ENCODE data around the gene VIT.

VIT gene

GRCh38 chr2:36707050-36707449 is 10.5 kb downstream of the VIT start:
- Histone ChIP-seq H3K4me2 (ENCODE audit: low read depth, low read length) (no peak overlapping the region), H3K27ac (ENCODE audit: low read length) (no peak overlapping the region), H3K36me3 (replicated peaks; ENCODE audit: insufficient read depth, low read length) (no peaks in the 10 kb centered on the region), H3K9me2 (replicated peaks; ENCODE audit: insufficient read depth, low read length) (no peaks in the 10 kb centered on the region), H3K79me2 (ENCODE audit: low read length) (no peaks in the 10 kb centered on the region), H3K4me1 (ENCODE audit: low read length) (no peaks in the 10 kb centered on the region), H2AFZ (ENCODE audit: low read length) (no peak overlapping the region), H3K9me3 (replicated peaks; ENCODE audit: insufficient read depth, low read length) (no peaks in the 10 kb centered on the region), H3K4me3 (ENCODE audit: low read length) (no peak overlapping the region), H3F3A (ENCODE audit: insufficient read depth, low read length) (no peaks in the 10 kb centered on the region), H3K27me3 (replicated peaks; ENCODE audit: insufficient read depth, low read length) (no peaks in the 10 kb centered on the region), H4K20me1 (ENCODE audit: insufficient read depth, low read length) (no peaks in the 10 kb centered on the region), H3K9ac (ENCODE audit: low read length) (no peak overlapping the region)
- TF ChIP-seq EZH2 (optimal IDR thresholded peaks at IDR 0.05; ENCODE audit: low read depth, low read length) (no peak), CTCF (IDR thresholded peaks at IDR 0.05; ENCODE audit: low read length) (no peak), EZH2phosphoT487 (IDR thresholded peaks at IDR 0.05; ENCODE audit: low read length) (no peak)
- no peak for DNase-seq

GRCh38 chr2:36708041-36708741 is 11.7 kb downstream of the VIT start:
- Histone ChIP-seq H3K9me3 (replicated peaks; ENCODE audit: insufficient read depth, low read length) (no peaks in the 10 kb centered on the region), H3K27ac (ENCODE audit: low read length) (no peak overlapping the region), H3K79me2 (ENCODE audit: low read length) (no peaks in the 10 kb centered on the region), H3K27me3 (replicated peaks; ENCODE audit: insufficient read depth, low read length) (no peaks in the 10 kb centered on the region), H3F3A (ENCODE audit: insufficient read depth, low read length) (no peaks in the 10 kb centered on the region), H3K4me2 (ENCODE audit: low read depth, low read length) (no peak overlapping the region), H3K4me3 (ENCODE audit: low read length) (no peak overlapping the region), H3K36me3 (replicated peaks; ENCODE audit: insufficient read depth, low read length) (no peaks in the 10 kb centered on the region), H3K9ac (ENCODE audit: low read length) (no peak overlapping the region), H4K20me1 (ENCODE audit: insufficient read depth, low read length) (no peaks in the 10 kb centered on the region), H3K9me2 (replicated peaks; ENCODE audit: insufficient read depth, low read length) (no peaks in the 10 kb centered on the region), H2AFZ (ENCODE audit: low read length) (no peak overlapping the region), H3K4me1 (ENCODE audit: low read length) (no peaks in the 10 kb centered on the region)
- no peak for TF ChIP-seq EZH2 (optimal IDR thresholded peaks at IDR 0.05; ENCODE audit: low read depth, low read length)
- TF ChIP-seq EZH2phosphoT487 (IDR thresholded peaks at IDR 0.05; ENCODE audit: low read length), result no peak
- TF ChIP-seq CTCF (IDR thresholded peaks at IDR 0.05; ENCODE audit: low read length), result no peak
- DNase-seq, result no peak

GRCh38 chr2:36710858-36711515 is 14.5 kb downstream of the VIT start:
- H3F3A ChIP-seq (ENCODE audit: insufficient read depth, low read length), result no peaks in the 10 kb centered on the region
- H3K27ac ChIP-seq (ENCODE audit: low read length), result no peak overlapping the region
- H4K20me1 ChIP-seq (ENCODE audit: insufficient read depth, low read length), result no peaks in the 10 kb centered on the region
- H3K9me3 ChIP-seq (replicated peaks; ENCODE audit: insufficient read depth, low read length), result no peaks in the 10 kb centered on the region
- H3K27me3 ChIP-seq (replicated peaks; ENCODE audit: insufficient read depth, low read length), result no peaks in the 10 kb centered on the region
- no peaks in the 10 kb centered on the region for H3K9me2 ChIP-seq (replicated peaks; ENCODE audit: insufficient read depth, low read length)
- no peak overlapping the region for H3K4me3 ChIP-seq (ENCODE audit: low read length)
- H3K4me1 ChIP-seq (ENCODE audit: low read length), result no peaks in the 10 kb centered on the region
- no peaks in the 10 kb centered on the region for H3K36me3 ChIP-seq (replicated peaks; ENCODE audit: insufficient read depth, low read length)
- no peak overlapping the region for H2AFZ ChIP-seq (ENCODE audit: low read length)
- no peak overlapping the region for H3K9ac ChIP-seq (ENCODE audit: low read length)
- no peak for DNase-seq
- H3K79me2 ChIP-seq (ENCODE audit: low read length), result no peaks in the 10 kb centered on the region
- no peak overlapping the region for H3K4me2 ChIP-seq (ENCODE audit: low read depth, low read length)
- TF ChIP-seq EZH2 (optimal IDR thresholded peaks at IDR 0.05; ENCODE audit: low read depth, low read length) (no peak), EZH2phosphoT487 (IDR thresholded peaks at IDR 0.05; ENCODE audit: low read length) (no peak), CTCF (IDR thresholded peaks at IDR 0.05; ENCODE audit: low read length) (no peak)
